Activated gamma-delta T cell treated with anti-CD3 and anti-CD28 coated beads, Interleukin-2, amount 50 U/mL, for 16 hours (primary cell): ENCODE data around the gene FSTL4.

Experiments used
- DNase-seq: peaks from one replicate; pipeline ENCODE4 v3.0.0-alpha.2; 2020; ENCODE audit warnings: low read depth

The FSTL4 gene

GRCh38 chr5:133340002-133340755, 272.2 kb downstream of the FSTL4 start:
- DNase-seq = no peak

- DNase-seq = no peak
These were observed 273.6 kb downstream of the FSTL4 start for GRCh38 chr5:133338504-133339355.

- no peak for DNase-seq
These were observed 274.4 kb downstream of the FSTL4 start for GRCh38 chr5:133337795-133338445.

GRCh38 chr5:133336969-133337410, 275.4 kb downstream of the FSTL4 start:
- DNase-seq = no peak

- no peak for DNase-seq
These were observed 276.0 kb downstream of the FSTL4 start for GRCh38 chr5:133336121-133336968.

GRCh38 chr5:133334796-133335639, 277.3 kb downstream of the FSTL4 start:
- no peak for DNase-seq

- no peak for DNase-seq
These were observed 278.8 kb downstream of the FSTL4 start for GRCh38 chr5:133333326-133334150.

- DNase-seq = no peak
These were observed 279.8 kb downstream of the FSTL4 start for GRCh38 chr5:133332439-133333024.

- DNase-seq = no peak
These were observed 280.4 kb downstream of the FSTL4 start for GRCh38 chr5:133331941-133332340.

- no peak for DNase-seq
These were observed 281.4 kb downstream of the FSTL4 start for GRCh38 chr5:133330956-133331355.

- DNase-seq = no peak
These were observed 283.5 kb downstream of the FSTL4 start for GRCh38 chr5:133328800-133329199.

- DNase-seq = no peak
These were observed 284.4 kb downstream of the FSTL4 start for GRCh38 chr5:133327946-133328401.

- no peak for DNase-seq
These were observed 286.0 kb downstream of the FSTL4 start for GRCh38 chr5:133326361-133326760.

GRCh38 chr5:133325864-133326263, 286.5 kb downstream of the FSTL4 start:
- DNase-seq = no peak

GRCh38 chr5:133324926-133325325, 287.4 kb downstream of the FSTL4 start:
- no peak for DNase-seq

GRCh38 chr5:133323494-133324457, 288.6 kb downstream of the FSTL4 start:
- no peak for DNase-seq

GRCh38 chr5:133322743-133323142, 289.6 kb downstream of the FSTL4 start:
- no peak for DNase-seq

- DNase-seq = no peak
These were observed 290.4 kb downstream of the FSTL4 start for GRCh38 chr5:133321833-133322420.
